Measurements from ENCODE around the gene LRRC1. TPM values are rescaled to one million over a fixed set of nuclear protein-coding genes. Genes with fewer than 3 reads are reported as not detected.

The LRRC1 gene
- total and polyA plus RNA-seq, 2 experiments from 2014 or later, result 11.3 to 16.6 TPM

DNA sequence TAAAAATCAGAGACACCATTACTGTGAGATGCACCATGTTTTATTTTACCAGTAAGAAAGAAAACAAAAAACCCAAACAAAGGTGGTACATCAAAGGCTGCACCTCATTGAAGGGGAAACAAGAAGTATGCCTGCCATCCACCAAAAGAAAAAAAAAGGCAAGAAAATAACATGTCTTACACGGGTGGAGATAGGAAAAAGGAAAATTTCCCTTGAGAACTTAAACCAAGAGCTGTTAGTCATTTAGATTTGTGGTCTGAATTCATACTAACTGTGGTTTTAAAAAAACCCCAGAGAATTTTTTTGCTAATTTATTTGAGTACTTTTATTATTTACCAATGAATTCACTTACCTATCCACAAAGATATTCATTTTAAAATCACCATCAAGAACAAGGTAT is 144.0 kb downstream of the LRRC1 start:
- Histone ChIP-seq H3K4me2 (no peak overlapping the region), H4K20me1 (replicated peaks; ENCODE audit: insufficient read depth) (no peaks in the 10 kb centered on the region), H3K4me1 (ENCODE audit: insufficient read depth) (no peaks in the 10 kb centered on the region), H3K36me3 (ENCODE audit: insufficient read depth) (no peaks in the 10 kb centered on the region), H2AFZ (no peak overlapping the region), H3K4me3 (no peak overlapping the region), H3K9me2 (ENCODE audit: insufficient read depth) (no peaks in the 10 kb centered on the region), H3K27ac (ENCODE audit: low read depth) (no peak overlapping the region), H3K27me3 (ENCODE audit: insufficient read depth) (no peaks in the 10 kb centered on the region), H3F3A (replicated peaks; ENCODE audit: low read depth) (no peaks in the 10 kb centered on the region), H3K79me2 (replicated peaks; ENCODE audit: insufficient read depth) (no peaks in the 10 kb centered on the region)
- Mint-ChIP-seq H3K36me3 (ENCODE audit: low read depth) (no peaks in the 10 kb centered on the region), H3K4me1 (no peaks in the 10 kb centered on the region; the same call in 2 of the 3 replicates), H3K27me3 (ENCODE audit: insufficient read depth, low read depth, poor library complexity) (no peaks in the 10 kb centered on the region), H3K27ac (no peak overlapping the region), H3K4me3 (no peak overlapping the region), H3K9me3 (no peaks in the 10 kb centered on the region)
- DNase-seq (ENCODE audit: low spot score), result no peak
- TF ChIP-seq NANOG (IDR thresholded peaks at IDR 0.05; ENCODE audit: borderline replicate concordance), result no peak
- no peak for TF ChIP-seq STAT1 (IDR thresholded peaks at IDR 0.05; ENCODE audit: unreplicated experiment)
- no peak for TF ChIP-seq ZNF114 (CRISPR knock-in tag; IDR thresholded peaks at IDR 0.05)
- TF ChIP-seq ZNF331 (CRISPR knock-in tag; IDR thresholded peaks at IDR 0.05; ENCODE audit: low read depth), result no peak
- no peak for TF ChIP-seq JUNB (IDR thresholded peaks at IDR 0.05; ENCODE audit: unreplicated experiment)
- TF ChIP-seq, protein P1, sequence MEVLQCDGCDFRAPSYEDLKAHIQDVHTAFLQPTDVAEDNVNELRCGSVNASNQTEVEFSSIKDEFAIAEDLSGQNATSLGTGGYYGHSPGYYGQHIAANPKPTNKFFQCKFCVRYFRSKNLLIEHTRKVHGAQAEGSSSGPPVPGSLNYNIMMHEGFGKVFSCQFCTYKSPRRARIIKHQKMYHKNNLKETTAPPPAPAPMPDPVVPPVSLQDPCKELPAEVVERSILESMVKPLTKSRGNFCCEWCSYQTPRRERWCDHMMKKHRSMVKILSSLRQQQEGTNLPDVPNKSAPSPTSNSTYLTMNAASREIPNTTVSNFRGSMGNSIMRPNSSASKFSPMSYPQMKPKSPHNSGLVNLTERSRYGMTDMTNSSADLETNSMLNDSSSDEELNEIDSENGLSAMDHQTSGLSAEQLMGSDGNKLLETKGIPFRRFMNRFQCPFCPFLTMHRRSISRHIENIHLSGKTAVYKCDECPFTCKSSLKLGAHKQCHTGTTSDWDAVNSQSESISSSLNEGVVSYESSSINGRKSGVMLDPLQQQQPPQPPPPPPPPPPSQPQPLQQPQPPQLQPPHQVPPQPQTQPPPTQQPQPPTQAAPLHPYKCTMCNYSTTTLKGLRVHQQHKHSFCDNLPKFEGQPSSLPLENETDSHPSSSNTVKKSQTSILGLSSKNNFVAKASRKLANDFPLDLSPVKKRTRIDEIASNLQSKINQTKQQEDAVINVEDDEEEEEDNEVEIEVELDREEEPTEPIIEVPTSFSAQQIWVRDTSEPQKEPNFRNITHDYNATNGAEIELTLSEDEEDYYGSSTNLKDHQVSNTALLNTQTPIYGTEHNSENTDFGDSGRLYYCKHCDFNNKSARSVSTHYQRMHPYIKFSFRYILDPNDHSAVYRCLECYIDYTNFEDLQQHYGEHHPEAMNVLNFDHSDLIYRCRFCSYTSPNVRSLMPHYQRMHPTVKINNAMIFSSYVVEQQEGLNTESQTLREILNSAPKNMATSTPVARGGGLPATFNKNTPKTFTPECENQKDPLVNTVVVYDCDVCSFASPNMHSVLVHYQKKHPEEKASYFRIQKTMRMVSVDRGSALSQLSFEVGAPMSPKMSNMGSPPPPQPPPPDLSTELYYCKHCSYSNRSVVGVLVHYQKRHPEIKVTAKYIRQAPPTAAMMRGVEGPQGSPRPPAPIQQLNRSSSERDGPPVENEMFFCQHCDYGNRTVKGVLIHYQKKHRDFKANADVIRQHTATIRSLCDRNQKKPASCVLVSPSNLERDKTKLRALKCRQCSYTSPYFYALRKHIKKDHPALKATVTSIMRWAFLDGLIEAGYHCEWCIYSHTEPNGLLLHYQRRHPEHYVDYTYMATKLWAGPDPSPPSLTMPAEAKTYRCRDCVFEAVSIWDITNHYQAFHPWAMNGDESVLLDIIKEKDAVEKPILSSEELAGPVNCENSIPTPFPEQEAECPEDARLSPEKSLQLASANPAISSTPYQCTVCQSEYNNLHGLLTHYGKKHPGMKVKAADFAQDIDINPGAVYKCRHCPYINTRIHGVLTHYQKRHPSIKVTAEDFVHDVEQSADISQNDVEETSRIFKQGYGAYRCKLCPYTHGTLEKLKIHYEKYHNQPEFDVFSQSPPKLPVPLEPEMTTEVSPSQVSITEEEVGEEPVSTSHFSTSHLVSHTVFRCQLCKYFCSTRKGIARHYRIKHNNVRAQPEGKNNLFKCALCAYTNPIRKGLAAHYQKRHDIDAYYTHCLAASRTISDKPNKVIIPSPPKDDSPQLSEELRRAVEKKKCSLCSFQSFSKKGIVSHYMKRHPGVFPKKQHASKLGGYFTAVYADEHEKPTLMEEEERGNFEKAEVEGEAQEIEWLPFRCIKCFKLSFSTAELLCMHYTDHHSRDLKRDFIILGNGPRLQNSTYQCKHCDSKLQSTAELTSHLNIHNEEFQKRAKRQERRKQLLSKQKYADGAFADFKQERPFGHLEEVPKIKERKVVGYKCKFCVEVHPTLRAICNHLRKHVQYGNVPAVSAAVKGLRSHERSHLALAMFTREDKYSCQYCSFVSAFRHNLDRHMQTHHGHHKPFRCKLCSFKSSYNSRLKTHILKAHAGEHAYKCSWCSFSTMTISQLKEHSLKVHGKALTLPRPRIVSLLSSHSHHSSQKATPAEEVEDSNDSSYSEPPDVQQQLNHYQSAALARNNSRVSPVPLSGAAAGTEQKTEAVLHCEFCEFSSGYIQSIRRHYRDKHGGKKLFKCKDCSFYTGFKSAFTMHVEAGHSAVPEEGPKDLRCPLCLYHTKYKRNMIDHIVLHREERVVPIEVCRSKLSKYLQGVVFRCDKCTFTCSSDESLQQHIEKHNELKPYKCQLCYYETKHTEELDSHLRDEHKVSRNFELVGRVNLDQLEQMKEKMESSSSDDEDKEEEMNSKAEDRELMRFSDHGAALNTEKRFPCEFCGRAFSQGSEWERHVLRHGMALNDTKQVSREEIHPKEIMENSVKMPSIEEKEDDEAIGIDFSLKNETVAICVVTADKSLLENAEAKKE (CRISPR knock-in tag; IDR thresholded peaks at IDR 0.05), result no peak
- TF ChIP-seq, protein P2, sequence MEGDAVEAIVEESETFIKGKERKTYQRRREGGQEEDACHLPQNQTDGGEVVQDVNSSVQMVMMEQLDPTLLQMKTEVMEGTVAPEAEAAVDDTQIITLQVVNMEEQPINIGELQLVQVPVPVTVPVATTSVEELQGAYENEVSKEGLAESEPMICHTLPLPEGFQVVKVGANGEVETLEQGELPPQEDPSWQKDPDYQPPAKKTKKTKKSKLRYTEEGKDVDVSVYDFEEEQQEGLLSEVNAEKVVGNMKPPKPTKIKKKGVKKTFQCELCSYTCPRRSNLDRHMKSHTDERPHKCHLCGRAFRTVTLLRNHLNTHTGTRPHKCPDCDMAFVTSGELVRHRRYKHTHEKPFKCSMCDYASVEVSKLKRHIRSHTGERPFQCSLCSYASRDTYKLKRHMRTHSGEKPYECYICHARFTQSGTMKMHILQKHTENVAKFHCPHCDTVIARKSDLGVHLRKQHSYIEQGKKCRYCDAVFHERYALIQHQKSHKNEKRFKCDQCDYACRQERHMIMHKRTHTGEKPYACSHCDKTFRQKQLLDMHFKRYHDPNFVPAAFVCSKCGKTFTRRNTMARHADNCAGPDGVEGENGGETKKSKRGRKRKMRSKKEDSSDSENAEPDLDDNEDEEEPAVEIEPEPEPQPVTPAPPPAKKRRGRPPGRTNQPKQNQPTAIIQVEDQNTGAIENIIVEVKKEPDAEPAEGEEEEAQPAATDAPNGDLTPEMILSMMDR (conservative IDR thresholded peaks at IDR 0.05; ENCODE audit: low read depth in 2 of 2), result no peak
- no peak for TF ChIP-seq EZH2 (IDR thresholded peaks at IDR 0.05; ENCODE audit: low read depth, unreplicated experiment)
- ATAC-seq, result no peak
